Occipital lobe (tissue), 2 donors: ENCODE data around the gene ZC3HAV1. TPM values are rescaled to one million over a fixed set of nuclear protein-coding genes. Genes with fewer than 3 reads are reported as not detected.
"Not testable (repeated sequence)": the region's sequence is repeated elsewhere in the genome, so short reads cannot be mapped to it uniquely, and the experiment has no call there.

Experiments used
- DNase-seq: peaks from one replicate; lab custom pipeline; 2025; lab: John Stamatoyannopoulos, UW
- total RNA-seq: library from RNA; depleted of rRNA; stranded (reverse); fragments of >200 nt; gene quantifications from one replicate; pipeline ENCODE4 v1.2.3, GENCODE V29; 2014

ZC3HAV1 gene
- total RNA-seq, 1 donor from 2014 or later = 5.9 TPM

DNA sequence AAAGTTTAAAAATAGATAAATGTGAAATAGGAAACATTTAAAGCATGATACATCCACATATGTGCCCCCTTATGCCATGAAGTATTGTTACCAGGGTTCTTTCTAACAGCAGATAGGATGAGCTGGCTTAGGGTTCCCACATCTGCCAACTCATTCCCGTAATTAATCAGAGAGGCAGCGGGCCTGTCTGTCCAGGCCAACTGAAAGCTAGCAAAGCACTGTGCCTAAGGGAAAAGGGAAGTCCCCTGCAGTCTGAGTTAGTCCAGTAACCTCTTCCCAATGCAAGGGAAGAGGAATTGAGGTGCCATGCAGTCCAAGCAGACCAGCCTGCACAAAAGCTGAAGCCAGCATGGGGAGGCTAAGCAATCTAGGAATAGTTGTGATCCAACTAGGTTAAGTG is 55.4 kb downstream of the ZC3HAV1 start:
- no peak for DNase-seq

DNA sequence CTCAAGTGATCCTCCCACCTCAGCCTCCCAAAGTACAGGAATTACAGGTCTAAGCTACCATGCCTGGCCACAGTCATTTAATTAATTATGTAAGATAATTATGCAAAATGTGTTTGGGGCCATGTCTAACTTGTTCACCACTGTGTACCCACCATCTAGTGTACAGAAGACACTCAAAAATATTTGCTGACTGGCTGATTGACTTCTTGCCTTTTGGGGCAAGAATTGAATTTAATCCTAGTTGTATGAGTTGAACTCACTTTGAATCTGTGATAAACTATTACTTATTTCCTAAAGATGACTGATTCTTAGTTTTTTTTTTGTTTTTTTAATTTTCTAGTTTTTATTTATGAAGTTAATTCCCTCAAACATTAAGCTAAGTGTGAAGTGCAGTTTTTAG is 57.9 kb downstream of the ZC3HAV1 start:
- no peak for DNase-seq

DNA sequence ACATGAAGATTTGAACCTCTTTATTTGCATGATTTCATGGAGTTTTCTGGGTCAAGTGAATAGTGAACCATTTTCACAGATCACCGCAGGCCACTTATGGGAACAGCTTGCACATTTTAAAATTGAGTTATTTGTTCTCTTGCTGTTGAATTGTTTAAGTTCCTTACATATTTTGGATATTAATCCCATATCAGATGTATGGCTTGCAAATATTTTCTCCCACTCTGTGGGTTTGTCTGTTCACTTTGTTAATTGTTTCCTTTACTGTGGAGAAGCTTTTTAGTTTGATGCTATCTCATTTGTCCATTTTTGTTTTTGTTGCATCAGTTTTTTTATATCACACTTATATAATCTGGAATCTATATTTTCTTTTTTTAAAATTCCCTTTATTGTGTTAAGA is 59.6 kb downstream of the ZC3HAV1 start:
- no peak for DNase-seq

DNA sequence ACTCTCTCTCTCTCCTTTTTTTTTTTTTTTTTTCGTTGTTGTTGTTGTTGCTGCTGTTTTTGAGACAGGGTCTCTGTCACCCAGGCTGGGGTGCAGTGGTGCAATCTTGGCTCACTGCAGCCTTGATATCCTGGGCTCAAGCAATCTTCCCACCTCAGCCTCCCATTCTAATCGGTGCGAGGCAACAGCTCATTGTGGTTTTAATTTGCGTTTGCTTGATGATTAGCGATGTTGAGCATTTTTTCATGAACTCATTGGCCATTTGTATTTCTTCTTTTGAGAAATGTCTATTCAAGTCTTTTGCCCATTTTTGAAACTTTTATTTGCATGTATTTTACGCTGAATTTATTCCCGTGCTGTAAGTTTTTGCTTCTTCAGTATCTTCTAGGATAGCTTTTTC is 60.4 kb downstream of the ZC3HAV1 start:
- no peak for DNase-seq

DNA sequence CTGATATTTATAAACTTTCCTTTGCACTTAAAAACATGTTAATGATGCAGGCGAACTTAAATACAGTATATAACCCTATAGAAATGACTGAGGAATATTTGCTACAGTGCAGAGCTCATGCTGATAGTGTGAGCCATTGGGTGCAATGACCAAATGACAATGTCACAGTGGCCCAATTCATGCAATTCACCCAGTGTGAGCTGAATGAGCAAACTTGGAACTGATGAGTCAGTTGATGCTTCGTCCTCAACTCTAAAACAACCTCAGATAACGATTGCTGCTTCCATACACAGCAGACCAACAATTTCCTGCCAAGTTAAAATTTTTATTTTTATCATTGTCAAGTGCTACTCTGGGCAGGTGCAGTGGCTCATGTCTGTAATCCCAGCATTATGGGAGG is 61.5 kb downstream of the ZC3HAV1 start:
- no peak for DNase-seq

DNA sequence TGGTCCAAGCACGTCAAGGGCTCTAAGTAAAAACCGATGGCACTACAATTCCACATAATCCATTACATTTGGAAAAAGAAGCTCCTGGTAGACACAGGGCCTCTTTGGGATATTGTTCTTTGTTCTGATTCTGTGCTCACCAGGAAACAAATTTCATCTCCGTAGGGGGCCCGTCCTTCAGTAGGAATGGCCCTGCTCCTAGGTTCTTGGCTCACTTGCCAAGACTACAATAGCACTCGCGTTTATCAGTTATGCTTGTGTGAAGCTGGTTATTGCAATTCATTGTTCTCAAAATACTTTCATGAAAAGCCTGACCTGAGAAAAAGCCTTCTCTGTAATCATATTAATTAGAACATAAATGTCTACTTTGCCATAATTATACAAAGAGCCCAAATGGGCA is 63.4 kb downstream of the ZC3HAV1 start:
- DNase-seq = no peak

DNA sequence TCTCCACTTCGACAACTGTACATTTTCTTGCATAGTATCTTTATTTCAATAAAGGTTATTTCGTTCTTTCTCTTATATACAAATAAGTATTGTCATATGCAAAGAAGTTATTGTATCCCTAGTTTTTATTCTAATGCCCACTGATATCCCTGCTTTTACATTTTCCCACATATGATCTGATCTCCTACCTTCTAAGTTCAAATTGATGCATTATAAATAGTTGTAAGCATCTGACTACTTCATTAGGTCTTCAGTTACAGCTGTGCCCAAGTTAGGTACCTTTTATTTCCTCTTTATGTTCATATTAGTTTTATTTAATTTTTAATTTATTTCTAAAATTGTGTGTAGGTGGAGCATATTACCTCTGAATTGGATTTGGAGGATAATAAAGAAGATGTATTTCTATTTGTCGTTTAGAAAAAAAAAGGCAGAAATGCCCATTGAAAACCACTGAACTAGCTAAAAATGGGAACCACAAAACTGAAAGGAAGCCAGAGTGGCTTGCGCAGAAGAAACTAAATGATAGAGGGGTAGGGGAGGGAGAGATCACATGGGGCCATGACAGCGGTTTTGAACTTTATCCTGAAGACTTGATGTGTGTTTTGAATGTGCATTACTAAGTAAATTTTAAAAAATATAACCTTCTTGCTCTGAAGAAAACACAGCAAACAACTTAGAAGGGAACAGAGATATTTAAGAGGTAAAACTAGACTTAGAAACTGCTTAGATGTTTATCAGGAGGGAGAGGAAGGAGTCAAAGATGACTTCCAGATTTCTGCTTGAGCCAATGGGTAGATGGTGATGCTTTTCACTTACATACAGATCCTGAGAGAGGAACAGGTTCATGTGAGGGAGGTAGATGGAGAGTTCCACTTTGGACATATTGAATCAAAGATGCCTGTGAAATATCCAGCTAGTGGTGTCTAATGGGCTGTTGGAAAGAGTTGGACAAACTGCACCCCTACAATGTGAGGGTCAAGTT is 64.4 kb downstream of the ZC3HAV1 start:
- no peak for DNase-seq

DNA sequence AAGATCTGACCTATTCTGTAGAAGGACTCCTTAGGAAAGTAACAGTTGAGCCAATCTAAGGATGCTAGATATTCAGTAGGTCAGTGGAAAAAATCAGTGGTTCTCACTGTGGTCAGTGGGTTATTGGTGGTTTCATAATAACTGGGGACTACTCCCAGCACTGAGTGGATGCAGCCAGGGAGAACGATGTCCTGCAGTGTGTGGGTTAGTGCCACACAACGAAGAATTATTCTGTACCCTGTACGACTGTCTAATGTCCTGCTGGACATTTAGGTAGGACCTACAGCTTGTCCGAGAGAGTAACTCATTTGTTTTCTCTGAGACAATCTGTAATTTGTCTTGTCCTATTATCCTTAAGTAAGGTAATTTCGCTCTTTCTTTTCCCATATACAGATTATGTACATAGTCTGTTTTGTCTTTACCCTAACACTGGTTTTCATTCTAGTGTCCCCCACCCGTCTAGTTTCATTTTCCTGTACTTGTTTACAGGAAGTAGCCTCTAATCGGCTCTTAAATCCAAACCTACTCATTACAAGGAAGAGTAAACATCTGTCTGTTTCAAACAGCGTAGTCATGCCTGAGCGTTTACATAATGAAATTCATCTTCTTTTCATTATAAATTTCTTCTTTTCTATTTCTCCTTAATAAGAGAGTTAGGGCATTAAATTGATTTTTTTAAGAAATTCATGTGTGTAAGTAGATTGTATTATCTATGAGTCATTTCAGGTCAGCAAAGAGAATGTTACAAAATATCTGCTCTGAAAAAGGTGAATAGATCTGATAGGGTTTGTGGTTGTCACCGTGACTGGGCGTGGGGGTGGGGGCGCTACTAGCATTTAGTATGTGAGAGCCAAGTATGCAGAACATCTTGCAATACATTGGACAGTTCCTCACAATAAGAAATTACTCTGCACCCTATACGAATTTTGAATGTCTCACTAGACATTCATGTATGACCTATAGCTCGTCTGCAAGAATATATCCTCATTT is 65.4 kb downstream of the ZC3HAV1 start:
- DNase-seq = no peak

DNA sequence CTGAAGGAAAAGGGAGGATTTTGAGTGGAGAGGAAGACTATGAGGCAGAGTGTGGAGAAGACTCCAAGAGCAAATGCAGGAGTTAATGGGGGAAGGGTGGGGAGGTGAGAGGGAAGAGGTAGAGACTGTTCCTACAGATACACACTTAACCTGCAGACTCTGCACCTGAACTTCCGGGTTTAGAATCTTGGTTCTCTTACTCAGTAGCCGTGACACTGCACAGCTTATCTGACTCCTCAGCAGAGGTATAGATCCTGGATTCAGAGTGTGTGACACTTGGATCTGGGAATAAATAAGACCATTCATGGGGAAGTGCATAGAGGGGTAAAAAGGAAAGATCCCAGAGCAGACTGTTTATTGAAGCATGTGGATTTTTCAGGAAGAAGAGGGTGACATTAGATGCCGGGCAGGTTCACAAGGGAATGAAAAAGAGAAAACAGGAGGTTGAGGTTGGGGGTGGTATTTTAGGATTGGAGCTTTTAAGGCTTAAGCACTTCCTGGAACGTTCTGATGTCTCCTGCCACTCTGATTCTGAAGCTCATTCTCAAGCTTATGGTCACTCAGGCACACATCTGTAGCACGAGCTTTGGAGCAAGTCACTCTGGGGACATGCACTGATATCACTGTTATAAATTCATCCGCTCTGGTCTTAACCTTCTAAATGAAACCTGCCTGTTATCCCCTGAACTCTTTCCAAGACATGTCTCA is 68.0 kb downstream of the ZC3HAV1 start:
- DNase-seq = no peak

DNA sequence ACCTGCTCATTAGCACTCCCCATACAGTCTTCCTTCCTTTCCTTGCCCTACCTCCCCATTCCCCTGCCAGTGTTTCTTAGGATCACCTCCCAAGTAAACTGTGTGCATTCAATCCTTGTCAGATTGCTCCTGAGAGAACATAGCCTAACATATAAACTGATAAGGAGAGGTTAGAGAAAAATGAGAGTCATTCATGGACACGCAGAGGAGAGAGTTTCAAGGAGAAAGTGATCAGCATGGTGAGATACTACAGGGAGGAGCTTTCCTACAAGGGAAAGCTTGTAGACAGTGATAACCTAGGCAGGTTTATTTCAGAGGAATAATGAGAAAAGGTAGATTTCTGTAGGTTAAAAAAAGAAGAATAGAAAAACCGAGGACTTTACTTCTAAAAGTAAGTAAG is 70.8 kb downstream of the ZC3HAV1 start:
- no peak for DNase-seq

DNA sequence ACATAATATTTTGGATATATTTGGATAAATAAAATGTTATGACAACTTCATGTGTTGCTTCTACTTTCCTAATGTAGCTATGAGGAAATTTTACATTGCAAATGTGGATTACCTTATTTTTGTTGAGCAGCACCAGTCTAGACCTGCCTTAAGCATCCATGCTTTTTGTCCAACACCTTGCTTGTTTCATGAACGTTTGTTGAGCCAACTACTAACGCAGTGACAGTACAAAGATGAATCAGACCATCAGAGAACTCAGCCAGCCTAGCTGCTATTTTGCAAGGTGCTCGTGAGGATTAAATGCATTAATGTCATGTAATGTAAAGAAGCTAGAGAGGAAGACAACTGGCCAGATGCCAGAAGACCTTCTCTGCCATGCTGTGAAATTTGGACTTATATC is 72.6 kb downstream of the ZC3HAV1 start:
- no peak for DNase-seq

DNA sequence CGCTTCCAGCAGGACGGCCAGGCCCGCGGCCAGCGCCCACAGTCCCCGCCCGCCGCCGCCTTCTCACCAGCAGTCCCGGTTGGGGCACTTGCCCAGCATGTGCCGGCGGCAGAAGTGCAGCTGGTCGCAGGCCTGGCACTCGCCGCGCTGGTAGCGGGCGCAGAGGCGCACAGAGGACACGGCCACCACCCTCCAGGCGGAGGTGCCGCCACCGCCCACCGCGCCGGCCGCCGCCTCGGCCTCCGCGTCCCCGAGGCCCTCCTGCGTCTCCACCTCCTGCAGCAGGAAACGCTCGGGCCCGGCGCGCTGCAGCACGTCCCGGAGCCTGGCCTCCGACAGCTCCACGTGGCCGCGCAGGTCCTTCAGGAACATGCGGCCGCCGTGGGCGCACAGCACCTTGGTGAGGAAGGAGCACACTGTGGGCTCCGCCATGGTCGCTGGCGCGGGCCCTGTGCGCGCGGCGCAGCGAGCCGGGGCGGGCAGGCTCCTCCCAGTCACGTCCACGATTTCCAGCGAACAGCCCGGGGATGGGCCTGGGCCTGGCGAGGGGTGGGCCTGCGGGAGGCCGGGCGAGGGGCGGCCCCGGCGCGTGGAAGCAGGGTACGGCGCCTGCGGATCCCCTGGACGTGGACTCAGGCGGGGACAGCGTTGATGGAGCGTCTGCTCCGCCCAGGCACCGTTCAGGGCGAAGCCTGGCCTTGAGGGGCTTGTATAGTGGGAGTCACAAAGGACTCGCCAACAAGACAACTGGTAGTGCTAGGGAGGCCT is 73.8 kb downstream of the ZC3HAV1 start, which contains the start of gene ZC3HAV1L:
Gene ZC3HAV1L (minus strand): TSS at position 457 of the 768 bp plus-strand sequence. CDS start 25 bp downstream, at position 432.
- DNase-seq = peak; percentile 33

DNA sequence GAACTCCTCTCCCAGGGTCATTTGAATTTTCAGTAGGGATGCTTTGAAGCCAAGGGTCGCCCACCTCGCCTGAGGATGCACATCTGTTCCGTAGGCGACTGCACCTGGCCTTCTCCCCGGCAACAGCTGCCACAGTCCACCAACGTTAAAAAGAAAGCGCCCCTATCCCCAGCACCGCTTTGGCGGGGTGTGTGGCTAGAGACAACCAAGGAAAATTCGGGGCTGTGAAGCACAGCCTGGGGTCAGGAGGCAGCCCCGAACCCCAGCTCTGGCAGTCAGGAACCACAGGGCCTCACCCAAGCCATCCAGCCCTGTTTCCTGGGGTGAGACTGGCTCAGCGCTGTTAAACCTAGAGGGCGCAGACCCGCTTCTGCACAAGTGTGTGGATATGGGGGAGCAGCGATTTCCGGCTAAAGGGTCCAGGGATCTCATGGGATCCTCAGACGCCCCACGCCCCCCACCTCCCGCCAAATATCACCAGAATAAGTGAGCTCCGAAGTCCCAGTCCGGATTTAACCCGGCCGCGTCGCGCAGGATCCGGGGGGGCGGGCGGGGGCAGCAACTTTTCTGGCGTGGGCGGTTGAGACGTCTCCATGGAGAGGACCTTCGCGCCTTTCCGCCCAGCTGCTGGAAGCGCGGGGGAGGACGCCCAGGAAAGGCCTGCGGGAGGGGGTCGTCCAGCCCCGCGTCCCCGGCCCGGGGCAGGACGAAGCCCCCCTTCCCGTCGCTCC is 74.5 kb downstream of the ZC3HAV1 start:
- DNase-seq = no peak

DNA sequence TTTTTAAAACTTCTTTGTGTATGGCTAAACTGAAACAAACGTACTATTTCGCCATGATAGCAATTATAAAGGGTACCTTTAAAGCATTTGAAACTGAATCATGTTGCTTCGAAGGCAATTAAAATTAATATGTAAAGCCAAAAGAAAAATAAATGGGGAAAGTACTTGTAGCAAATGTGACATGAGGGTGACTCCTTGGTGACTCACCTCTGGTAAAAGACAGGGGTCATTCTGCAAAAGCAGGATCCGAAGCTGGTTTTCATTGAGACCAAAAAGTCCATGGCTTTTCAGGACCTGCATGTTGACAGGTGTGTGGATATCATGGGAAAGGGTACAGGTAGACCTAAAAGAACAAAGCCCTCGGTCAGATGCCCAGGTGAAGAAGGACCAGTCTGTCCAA is 75.2 kb downstream of the ZC3HAV1 start:
- DNase-seq = no peak

DNA sequence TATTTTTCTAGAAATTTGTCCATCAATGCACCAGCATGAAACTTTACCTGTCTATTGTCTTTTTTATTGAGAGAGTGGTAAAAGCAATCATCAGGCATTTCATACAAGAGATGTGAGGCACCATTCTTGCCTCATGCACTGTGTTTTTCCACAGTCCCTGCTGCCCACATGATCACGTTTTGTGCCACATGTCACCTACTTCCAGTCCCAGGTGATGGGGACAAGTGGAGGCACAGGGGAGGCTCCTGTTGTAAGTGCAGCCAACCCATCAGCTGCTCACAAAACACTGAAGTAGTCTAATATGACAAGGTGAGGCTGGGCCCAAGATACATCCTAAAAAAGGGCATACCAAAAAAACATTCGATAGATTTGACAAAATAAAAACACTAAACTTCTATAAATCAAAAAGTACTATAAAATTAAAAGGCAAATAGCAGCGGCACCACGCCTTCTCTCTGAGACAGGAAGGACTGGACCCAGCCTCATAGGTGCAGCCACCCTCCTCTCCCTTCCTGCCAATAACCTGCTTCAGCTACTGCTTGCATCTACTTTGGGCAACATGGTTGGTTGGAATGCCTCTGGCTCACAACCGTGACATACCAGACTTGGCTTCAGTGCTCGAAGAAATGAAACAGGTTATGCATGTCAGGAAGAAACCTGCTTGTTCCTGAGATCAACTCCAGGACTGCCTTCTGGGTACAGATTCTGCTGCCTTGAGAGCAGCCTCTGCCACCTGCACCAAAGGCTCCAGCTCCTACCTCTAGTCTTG is 76.0 kb downstream of the ZC3HAV1 start:
- DNase-seq = no peak

DNA sequence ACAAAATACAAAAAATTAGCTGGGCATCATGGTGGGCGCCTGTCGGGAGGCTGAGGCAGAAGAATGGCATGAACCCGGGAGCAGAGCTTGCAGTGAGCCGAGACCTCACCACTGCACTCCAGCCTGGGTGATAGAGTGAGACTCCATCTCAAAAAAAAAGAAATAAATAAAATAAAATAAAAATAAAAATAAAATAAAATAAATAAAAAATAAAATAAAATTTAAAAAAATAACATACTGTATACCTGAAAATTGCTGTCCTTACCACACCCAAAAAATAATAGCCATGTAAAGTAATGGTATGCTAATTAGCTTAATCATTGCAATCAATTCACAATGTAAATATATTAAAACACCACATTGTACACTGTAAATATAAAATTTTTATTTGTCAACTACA is 77.0 kb downstream of the ZC3HAV1 start:
- no peak for DNase-seq

DNA sequence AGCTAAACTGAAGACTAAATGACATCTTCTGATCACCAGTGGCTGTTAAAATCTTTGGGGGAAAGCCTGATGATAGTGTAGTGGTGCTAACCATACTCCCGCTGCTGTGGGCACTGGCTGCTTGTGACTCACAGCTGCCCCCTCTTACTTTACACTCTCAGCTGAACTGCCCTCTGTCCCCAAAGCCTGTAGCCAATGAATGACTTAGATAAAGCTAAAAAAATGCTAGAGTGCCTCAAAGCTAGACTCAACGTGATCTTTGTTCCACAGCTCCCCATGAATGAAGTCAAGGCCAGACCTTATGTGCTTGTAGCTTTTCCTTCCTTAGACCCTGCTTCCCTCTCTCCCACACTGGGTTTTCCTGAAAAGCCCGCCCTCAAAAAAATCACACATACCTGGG is 80.2 kb downstream of the ZC3HAV1 start:
- no peak for DNase-seq

DNA sequence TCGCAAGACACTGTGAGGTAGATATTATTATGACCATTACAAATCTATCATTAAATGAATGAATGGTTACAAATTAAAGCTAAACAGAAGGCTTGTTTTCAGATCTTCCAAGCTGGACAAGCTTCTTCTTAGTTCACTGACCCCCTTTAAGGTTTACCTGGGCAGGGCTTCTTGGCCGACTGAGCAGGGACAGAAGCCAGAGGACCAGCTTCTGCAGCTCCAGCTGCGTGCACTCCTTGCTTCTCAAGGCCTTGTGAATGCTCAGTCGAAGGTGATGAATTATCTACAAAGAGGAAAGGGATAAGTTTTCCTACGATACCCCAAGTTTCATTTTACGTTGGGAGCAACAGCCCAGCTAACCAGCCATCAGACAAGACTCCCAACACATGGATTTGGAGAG is 83.0 kb downstream of the ZC3HAV1 start:
- DNase-seq = no peak

DNA sequence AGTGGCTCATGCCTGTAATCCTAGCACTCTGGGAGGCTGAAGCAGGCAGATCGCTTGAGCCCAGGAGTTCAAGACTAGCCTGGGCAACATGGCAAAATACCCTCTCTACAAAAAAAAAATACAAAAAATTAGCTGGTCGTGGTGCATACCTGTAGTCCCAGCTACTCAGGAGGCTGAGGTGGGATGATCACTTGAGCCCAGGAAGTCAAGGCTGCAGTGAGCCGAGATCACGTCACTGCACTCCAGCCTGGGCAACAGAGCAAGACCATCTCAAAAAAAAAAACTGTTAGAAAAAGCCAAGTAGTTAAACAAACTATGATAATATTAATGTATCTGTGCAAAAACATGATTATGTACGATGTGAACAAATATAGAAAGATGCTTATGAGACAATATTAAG is 83.7 kb downstream of the ZC3HAV1 start:
- DNase-seq = not testable (repeated sequence)
